GM12891 (cell line): ENCODE measurements around the gene SMAD7.

Experiments
- DNase-seq: peaks from one replicate; pipeline ENCODE4 v3.0.0; 2011; ENCODE audit warnings: low spot score; ENCODE audit not compliant: insufficient read length
- FAIRE-seq: peaks from 2 replicates; lab custom pipeline; 2011; peaks lifted over from hg19 to GRCh38; lab: Jason Lieb, UNC
- PAX5 ChIP-seq: IDR thresholded peaks from 2 replicates; pipeline ENCODE4 v1.6.1; 2011; ENCODE audit warnings: low read length, moderate library complexity, mild to moderate bottlenecking; ENCODE audit not compliant: insufficient read depth, severe bottlenecking
- POLR2A ChIP-seq: IDR thresholded peaks from 2 replicates; pipeline ENCODE4 v1.6.1; 2011; ENCODE audit warnings: low read depth, low read length, control low read depth
- POLR2AphosphoS5 ChIP-seq: IDR thresholded peaks from 2 replicates; pipeline ENCODE4 v1.6.1; 2011; ENCODE audit warnings: low read depth, low read length, control low read depth
- POU2F2 ChIP-seq: IDR thresholded peaks from 2 replicates; pipeline ENCODE4 v1.6.1; 2011; ENCODE audit warnings: low read depth, mild to moderate bottlenecking, control low read depth, low read length, moderate library complexity
- SPI1 ChIP-seq: IDR thresholded peaks from 2 replicates; pipeline ENCODE4 v1.6.1; 2011; ENCODE audit warnings: low read depth, low read length, control low read depth
- TAF1 ChIP-seq: IDR thresholded peaks from 2 replicates; pipeline ENCODE4 v1.6.1; 2011; ENCODE audit warnings: low read depth, low read length, control low read depth

SMAD7 gene

DNA sequence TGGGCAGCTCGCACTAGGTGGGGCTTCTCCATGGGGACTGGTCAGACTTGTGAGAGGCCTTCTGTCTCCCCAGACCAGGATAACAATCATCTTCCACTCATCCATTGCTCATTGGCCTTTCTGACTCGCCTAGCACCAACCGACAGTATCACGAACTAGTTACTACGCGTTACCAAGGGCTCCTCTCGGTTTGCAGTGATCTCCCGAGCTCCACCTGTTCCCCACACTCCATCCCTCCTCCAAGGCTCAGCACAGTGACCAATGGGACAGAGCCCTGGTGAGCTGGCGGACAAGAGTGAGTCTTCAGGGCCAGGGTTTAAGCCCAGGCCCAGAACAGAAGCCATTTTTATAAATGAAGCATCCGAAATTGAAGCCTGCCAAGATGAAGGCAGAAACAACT, 42.8 kb upstream of the SMAD7 start:
- no peak for TF ChIP-seq POLR2A
- no peak for TF ChIP-seq TAF1
- no peak for FAIRE-seq
- DNase-seq, result no peak

- FAIRE-seq (peak; percentile 95), DNase-seq (peak; percentile 62)
- no peak for TF ChIP-seq POU2F2
- TF ChIP-seq POLR2A, result no peak
- TF ChIP-seq PAX5, result no peak
- no peak for TF ChIP-seq SPI1
- TF ChIP-seq POLR2AphosphoS5, result no peak
- no peak for TF ChIP-seq TAF1
Measured at GRCh38 chr18:48992791-48993555, 42.2 kb upstream of the SMAD7 start.

DNA sequence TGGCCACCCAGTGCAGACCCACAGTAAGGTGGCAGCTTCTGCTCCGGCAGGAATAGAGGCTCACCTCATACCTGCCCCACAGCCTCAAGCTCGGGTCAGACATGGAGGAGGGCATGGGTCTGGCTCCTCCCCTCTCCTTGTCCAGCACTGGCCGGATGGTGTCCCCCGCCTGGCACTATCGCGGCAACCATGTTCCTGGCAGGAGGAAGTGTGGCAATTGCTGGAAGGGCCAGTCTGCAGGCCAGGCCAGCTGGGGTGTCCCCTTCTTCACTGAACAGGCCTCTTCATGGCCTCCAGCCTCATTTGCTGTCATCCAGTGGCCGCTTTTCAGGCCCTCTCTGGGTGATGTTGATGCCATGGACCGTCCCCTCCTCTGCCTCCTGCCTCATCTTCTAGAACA, 41.4 kb upstream of the SMAD7 start:
- no peak for FAIRE-seq
- no peak for TF ChIP-seq POLR2A
- TF ChIP-seq PAX5, result no peak
- TF ChIP-seq POLR2AphosphoS5, result no peak
- no peak for TF ChIP-seq SPI1
- no peak for TF ChIP-seq POU2F2
- TF ChIP-seq TAF1, result no peak
- no peak for DNase-seq

DNA sequence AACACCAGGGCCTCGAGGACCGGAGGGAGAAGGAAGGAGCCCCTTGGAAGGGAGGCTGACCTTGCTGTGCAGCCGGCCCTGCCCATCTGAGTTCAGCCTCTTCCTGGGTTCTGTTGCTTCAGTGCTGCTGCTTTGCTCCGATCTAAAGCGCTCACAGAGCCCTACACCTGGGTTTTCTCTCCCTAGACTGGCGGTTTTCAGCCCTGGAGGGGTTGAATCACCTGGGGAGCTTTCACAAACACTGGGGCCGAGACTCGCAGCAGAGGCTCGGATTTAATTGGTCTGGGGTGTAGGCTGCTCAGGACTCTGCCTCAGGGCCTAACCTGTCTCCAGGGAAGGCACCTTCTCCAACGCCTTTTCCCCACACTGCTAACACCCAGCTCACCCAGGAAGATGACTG, 40.9 kb upstream of the SMAD7 start:
- no peak for TF ChIP-seq POLR2A
- no peak for TF ChIP-seq PAX5
- no peak for TF ChIP-seq TAF1
- no peak for TF ChIP-seq POU2F2
- TF ChIP-seq SPI1, result no peak
- no peak for TF ChIP-seq POLR2AphosphoS5
- DNase-seq (no peak), FAIRE-seq (no peak)

GRCh38 chr18:48991319-48991660, 40.5 kb upstream of the SMAD7 start:
- DNase-seq (no peak), FAIRE-seq (no peak)
- TF ChIP-seq PAX5 (no peak), TAF1 (no peak), SPI1 (no peak), POLR2A (no peak), POU2F2 (no peak), POLR2AphosphoS5 (no peak)

- DNase-seq (no peak), FAIRE-seq (no peak)
- no peak for TF ChIP-seq SPI1
Measured at GRCh38 chr18:48990481-48991318, 39.9 kb upstream of the SMAD7 start.

DNA sequence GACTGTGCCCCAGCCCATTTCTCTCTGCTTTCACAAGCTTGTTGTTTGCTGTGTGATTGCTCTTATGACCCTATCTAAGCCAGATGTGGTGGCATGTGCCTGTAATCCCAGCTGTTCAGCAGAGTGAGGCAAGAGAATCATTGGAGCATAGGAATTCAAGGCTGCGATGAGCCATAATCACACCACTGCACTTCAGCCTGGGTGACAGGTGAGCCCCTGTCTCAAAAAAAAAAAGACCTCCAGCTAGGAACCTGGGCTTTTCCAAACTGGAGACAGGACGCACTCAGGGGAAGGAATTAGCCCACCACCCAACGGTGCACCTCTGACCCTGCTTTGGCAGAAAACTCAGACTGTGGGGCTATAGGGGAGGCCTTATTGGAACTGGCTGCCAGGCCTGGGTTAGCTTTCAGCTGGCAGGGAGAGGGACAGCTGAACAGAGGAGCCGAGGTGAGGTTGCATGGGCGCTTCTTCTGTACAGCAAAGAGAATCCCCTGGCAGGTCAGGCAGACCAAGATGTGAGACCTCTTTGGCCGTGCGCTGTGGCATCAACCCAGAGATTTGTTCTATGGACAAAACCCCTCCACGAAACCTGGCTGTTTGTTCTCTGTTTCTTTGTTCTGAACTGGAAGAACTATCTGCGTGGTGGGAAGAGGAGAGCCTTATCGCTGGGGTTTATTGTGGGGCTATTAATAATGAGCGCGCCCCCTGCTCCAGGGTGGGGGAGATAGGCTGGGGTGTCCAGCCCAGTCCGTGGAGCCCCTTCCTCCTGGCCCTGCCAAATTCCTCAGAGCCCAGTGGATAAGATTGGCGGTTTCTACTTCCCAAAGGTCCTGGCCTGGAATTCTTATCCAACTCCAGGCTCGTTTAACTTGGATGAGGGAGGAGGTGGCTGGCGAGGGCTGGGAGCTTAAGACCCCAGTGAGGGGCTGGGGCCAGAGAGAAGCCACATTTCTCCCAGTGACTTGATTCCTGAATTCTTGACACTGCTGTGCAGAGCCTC, 38.8 kb upstream of the SMAD7 start:
- FAIRE-seq, result no peak
- TF ChIP-seq TAF1 (no peak), POU2F2 (no peak), SPI1 (no peak), POLR2A (no peak), POLR2AphosphoS5 (no peak), PAX5 (no peak)
- no peak for DNase-seq

GRCh38 chr18:48988508-48989303, 37.9 kb upstream of the SMAD7 start:
- DNase-seq, result no peak
- no peak for FAIRE-seq
- no peak for TF ChIP-seq TAF1
- TF ChIP-seq SPI1, result no peak
- TF ChIP-seq POU2F2, result no peak
- TF ChIP-seq POLR2A, result no peak
- TF ChIP-seq PAX5, result no peak
- TF ChIP-seq POLR2AphosphoS5, result no peak

GRCh38 chr18:48987821-48988220, 37.1 kb upstream of the SMAD7 start:
- DNase-seq, result no peak
- FAIRE-seq, result no peak
- TF ChIP-seq SPI1 (no peak), TAF1 (no peak), POU2F2 (no peak)
